Mesenchymal stem cell (in vitro differentiated cells and primary cell): Measurements from ENCODE around the gene ITGA11.

Experiments
- DNase-seq: peaks from one replicate; pipeline ENCODE4 v3.0.0-alpha.2; 2013
- H2AFZ ChIP-seq: one replicate; pipeline ENCODE4 v1.6.1; 2013; ENCODE audit warnings: low read depth, mild to moderate bottlenecking, control low read depth, inconsistent platforms, low read length, moderate library complexity
- H2AK5ac ChIP-seq: 2 replicates; pipeline ENCODE4 v1.6.1; 2013; ENCODE audit warnings: low read length, moderate library complexity, mild to moderate bottlenecking, inconsistent platforms; ENCODE audit not compliant: severe bottlenecking
- H2BK120ac ChIP-seq: one replicate; pipeline ENCODE4 v1.6.1; 2013; ENCODE audit warnings: low read depth, mild to moderate bottlenecking, inconsistent platforms, low read length, moderate library complexity
- H2BK12ac ChIP-seq, 2 experiments: one replicate each; pipeline ENCODE4 v1.6.1; 2013; ENCODE audit warnings: inconsistent platforms in 2 of 2, low read length in 2 of 2, mild to moderate bottlenecking in 2 of 2, moderate library complexity in 2 of 2, control low read depth in 1 of 2
- H2BK15ac ChIP-seq: one replicate; pipeline ENCODE4 v1.6.1; 2013; ENCODE audit warnings: mild to moderate bottlenecking, low read depth, inconsistent platforms; ENCODE audit not compliant: poor library complexity, severe bottlenecking
- H2BK5ac ChIP-seq: 2 replicates; pipeline ENCODE4 v1.6.1; 2013; ENCODE audit warnings: low read depth, mild to moderate bottlenecking, low read length, control low read depth, inconsistent platforms; ENCODE audit not compliant: poor library complexity, severe bottlenecking
- H3K14ac ChIP-seq, 2 experiments: one replicate each; pipeline ENCODE4 v1.6.1; 2013; ENCODE audit warnings: inconsistent platforms in 2 of 2, low read length in 2 of 2, control low read depth in 1 of 2, mild to moderate bottlenecking in 1 of 2, moderate library complexity in 1 of 2
- H3K18ac ChIP-seq, 2 experiments: one replicate each; pipeline ENCODE4 v1.6.1; 2013; ENCODE audit warnings: inconsistent platforms in 2 of 2, low read length in 2 of 2, control low read depth in 1 of 2, low read depth in 1 of 2, mild to moderate bottlenecking in 1 of 2
- H3K23ac ChIP-seq, 2 experiments: one replicate each; pipeline ENCODE4 v1.6.1; 2013; ENCODE audit warnings: inconsistent platforms in 2 of 2, low read length in 2 of 2, mild to moderate bottlenecking in 2 of 2, moderate library complexity in 2 of 2, control low read depth in 1 of 2
- H3K27ac ChIP-seq: 2 replicates; pipeline ENCODE4 v1.5.1; 2013; ENCODE audit warnings: mild to moderate bottlenecking, moderate library complexity, low read length, control low read depth, inconsistent platforms; ENCODE audit not compliant: poor library complexity, severe bottlenecking
- H3K27me3 ChIP-seq, 2 experiments: 2 replicates each; pipeline versions ENCODE4 v1.6.1 to v1.7.0; 2013; ENCODE audit warnings: low read length in 2 of 2, mild to moderate bottlenecking in 2 of 2, moderate library complexity in 2 of 2, control low read depth in 1 of 2, inconsistent platforms in 1 of 2; ENCODE audit not compliant: control insufficient read depth in 1 of 2, insufficient read depth in 1 of 2
- H3K36me3 ChIP-seq, 2 experiments: 2 replicates each; pipeline versions ENCODE4 v1.6.1 to v1.7.0; 2013; ENCODE audit warnings: low read length in 2 of 2, control low read depth in 1 of 2, inconsistent platforms in 1 of 2, low read depth in 1 of 2, mild to moderate bottlenecking in 1 of 2; ENCODE audit not compliant: insufficient read depth in 2 of 2, control insufficient read depth in 1 of 2
- H3K4ac ChIP-seq, 2 experiments: one replicate each; pipeline ENCODE4 v1.6.1; 2013; ENCODE audit warnings: inconsistent platforms in 2 of 2, low read length in 2 of 2, mild to moderate bottlenecking in 2 of 2, moderate library complexity in 2 of 2, control low read depth in 1 of 2, low read depth in 1 of 2
- H3K4me1 ChIP-seq: 2 replicates; pipeline ENCODE4 v1.6.1; 2013; ENCODE audit warnings: low read depth, low read length, control low read depth; ENCODE audit not compliant: control insufficient read depth, insufficient read depth
- H3K4me2 ChIP-seq: 2 replicates; pipeline ENCODE4 v1.6.1; 2013; ENCODE audit warnings: low read length, mild to moderate bottlenecking, inconsistent platforms; ENCODE audit not compliant: poor library complexity, severe bottlenecking
- H3K4me3 ChIP-seq, 2 experiments: 2 replicates each; pipeline versions ENCODE4 v1.5.1 to v1.7.0; 2013; ENCODE audit warnings: low read length in 2 of 2, mild to moderate bottlenecking in 2 of 2, control low read depth in 1 of 2, low read depth in 1 of 2; ENCODE audit not compliant: insufficient read depth in 1 of 2
- H3K79me1 ChIP-seq: replicated peaks from 2 replicates; pipeline ENCODE4 v1.6.1; 2013; ENCODE audit warnings: mild to moderate bottlenecking, control low read depth, low read length, inconsistent platforms; ENCODE audit not compliant: poor library complexity, severe bottlenecking
- H3K9ac ChIP-seq: 2 replicates; pipeline ENCODE4 v1.7.0; 2013; ENCODE audit warnings: mild to moderate bottlenecking, low read length, moderate library complexity
- H3K9me3 ChIP-seq: 2 replicates; pipeline ENCODE4 v1.7.0; 2013; ENCODE audit warnings: mild to moderate bottlenecking, low read length; ENCODE audit not compliant: control insufficient read depth
- H4K8ac ChIP-seq: one replicate; pipeline ENCODE4 v1.6.1; 2013; ENCODE audit warnings: inconsistent platforms, mild to moderate bottlenecking, low read length, moderate library complexity
- H4K91ac ChIP-seq: one replicate; pipeline ENCODE4 v1.6.1; 2013; ENCODE audit warnings: mild to moderate bottlenecking, low read length, inconsistent platforms
- WGBS: methylation state at CpG from one replicate; pipeline ENCODE4 v1.1.7; 2013; ENCODE audit warnings: mixed read lengths; 5-methylcytosine and 5-hydroxymethylcytosine counted together

Gene ITGA11

DNA sequence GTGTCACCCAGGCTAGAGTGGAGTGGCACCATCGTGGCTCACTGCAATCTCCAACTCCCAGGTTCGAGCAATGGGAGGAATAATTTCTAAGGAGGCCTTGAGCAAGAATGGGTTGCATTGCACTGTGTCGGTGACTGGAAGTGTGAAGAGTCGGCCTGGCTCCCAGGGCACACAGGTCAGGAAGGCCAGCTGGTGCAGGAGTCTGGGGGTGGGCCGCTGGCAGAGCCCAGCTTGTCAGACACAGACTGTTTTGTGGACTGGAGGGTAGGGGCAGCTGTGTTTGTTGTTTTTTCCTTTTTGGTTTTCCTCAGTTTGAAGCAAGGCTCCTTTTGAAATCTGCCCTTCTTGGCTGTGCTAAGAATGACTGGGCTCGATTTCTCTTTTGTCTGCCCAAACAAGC, 66.2 kb downstream of the ITGA11 start:
- H3K4me2 ChIP-seq = no peak overlapping the region
- peak overlapping the region; percentile 2 for H2AK5ac ChIP-seq
- H3K14ac ChIP-seq = peak overlapping the region in 1 of 2 experiments; percentile 68
- peak overlapping the region; percentile 40 to 70 for H3K18ac ChIP-seq
- peak overlapping the region; percentile 91 for H4K91ac ChIP-seq
- peak overlapping the region in 1 of 2 experiments; percentile 75 for H3K4ac ChIP-seq
- peaks cover 18% of the 10 kb centered on the region for H3K79me1 ChIP-seq
- no peak overlapping the region for H3K4me3 ChIP-seq
- H3K23ac ChIP-seq = no peak overlapping the region
- no peak for DNase-seq
- no peak overlapping the region for H2BK120ac ChIP-seq
- peak overlapping the region; percentile 71 for H4K8ac ChIP-seq
- peak overlapping the region; percentile 44 to 89 for H2BK12ac ChIP-seq
- H2BK15ac ChIP-seq = peak overlapping the region; percentile 44
- WGBS = 88% methylated on average over 6 of the region's 6 CpGs
- H2AFZ ChIP-seq = no peak overlapping the region
- H2BK5ac ChIP-seq = no peak overlapping the region
- peaks cover 28% of the 10 kb centered on the region for H3K4me1 ChIP-seq
- peaks cover 5 to 82% of the 10 kb centered on the region in 2 experiments for H3K36me3 ChIP-seq
- peak overlapping the region; percentile 7 for H3K27ac ChIP-seq
- H3K9me3 ChIP-seq = no peaks in the 10 kb centered on the region
- no peaks in the 10 kb centered on the region for H3K27me3 ChIP-seq
- H3K9ac ChIP-seq = no peak overlapping the region

DNA sequence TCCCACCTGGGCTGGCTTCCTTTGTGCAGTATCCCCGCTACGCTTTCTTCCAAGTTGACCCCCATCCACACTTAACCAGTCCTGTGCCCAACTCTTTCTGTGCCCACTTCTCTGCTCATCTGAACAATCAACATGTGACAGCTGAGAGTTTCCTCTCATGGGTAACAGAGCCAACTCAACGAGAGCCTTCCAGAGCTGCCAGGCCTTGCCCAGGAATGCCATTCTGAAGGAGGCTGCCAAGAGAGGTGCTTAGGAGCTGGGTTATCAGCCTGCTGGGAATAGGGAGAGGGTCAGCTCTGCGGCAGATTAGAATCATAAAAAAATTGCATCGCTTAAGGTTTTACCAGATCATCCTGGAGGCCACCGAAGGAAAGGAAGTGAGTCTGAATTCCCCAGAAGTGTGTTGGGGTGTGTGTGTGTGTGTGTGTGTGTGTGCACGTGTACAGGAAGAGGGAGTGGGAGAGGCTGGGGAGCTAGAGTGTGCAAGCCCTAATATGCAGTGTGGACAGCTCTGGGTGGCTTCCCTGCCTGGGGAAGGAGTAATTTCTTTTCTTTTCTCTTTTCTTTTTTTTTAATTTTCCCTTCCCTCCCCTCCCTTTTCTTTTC, 66.7 kb downstream of the ITGA11 start:
- no peak overlapping the region for H3K23ac ChIP-seq
- H3K14ac ChIP-seq = no peak overlapping the region
- peak overlapping the region; percentile 7 for H3K27ac ChIP-seq
- peaks cover 5 to 82% of the 10 kb centered on the region in 2 experiments for H3K36me3 ChIP-seq
- peak overlapping the region; percentile 96 for H2BK15ac ChIP-seq
- peak overlapping the region; percentile 96 for H4K91ac ChIP-seq
- H3K9me3 ChIP-seq = no peaks in the 10 kb centered on the region
- peaks cover 18% of the 10 kb centered on the region for H3K79me1 ChIP-seq
- peak overlapping the region; percentile 91 for H2BK120ac ChIP-seq
- H3K4me3 ChIP-seq = no peak overlapping the region
- H2BK12ac ChIP-seq = peak overlapping the region; percentile 91 to 98
- H3K4me1 ChIP-seq = peaks cover 34% of the 10 kb centered on the region
- H3K27me3 ChIP-seq = no peaks in the 10 kb centered on the region
- peak overlapping the region in 1 of 2 experiments; percentile 79 for H3K4ac ChIP-seq
- H3K4me2 ChIP-seq = no peak overlapping the region
- H2AFZ ChIP-seq = no peak overlapping the region
- peak overlapping the region; percentile 78 for H4K8ac ChIP-seq
- H3K18ac ChIP-seq = peak overlapping the region; percentile 90 to 91
- WGBS = 57% methylated on average over 7 of the region's 7 CpGs
- DNase-seq = no peak
- H2BK5ac ChIP-seq = no peak overlapping the region
- no peak overlapping the region for H2AK5ac ChIP-seq
- H3K9ac ChIP-seq = no peak overlapping the region

DNA sequence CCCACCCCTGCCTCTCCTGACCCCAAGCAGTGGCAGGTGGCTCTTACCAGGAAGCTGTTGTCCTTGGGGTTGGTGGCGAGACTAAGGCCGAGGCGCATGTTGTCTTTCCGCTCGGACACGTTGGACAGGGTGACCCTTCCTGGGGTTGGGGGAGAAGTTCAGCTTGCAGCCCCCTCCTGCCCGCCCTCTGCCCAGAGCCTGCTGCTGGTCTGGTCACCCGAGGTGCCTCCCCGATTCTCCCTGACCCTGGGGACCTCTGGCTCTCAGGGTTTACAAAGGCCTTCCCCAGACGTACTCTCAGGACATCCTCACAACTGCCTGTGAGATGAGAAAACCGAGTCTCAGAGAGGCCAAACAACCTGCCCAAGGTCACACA, 67.3 kb downstream of the ITGA11 start:
- Histone ChIP-seq H4K8ac (peak overlapping the region; percentile 78), H3K9ac (no peak overlapping the region), H3K4me1 (peaks cover 35% of the 10 kb centered on the region), H3K4me2 (no peak overlapping the region), H2BK5ac (no peak overlapping the region), H3K18ac (peak overlapping the region; percentile 90 to 91), H3K27me3 (no peaks in the 10 kb centered on the region), H2AK5ac (no peak overlapping the region), H3K79me1 (peaks cover 20% of the 10 kb centered on the region), H2AFZ (no peak overlapping the region), H3K23ac (no peak overlapping the region), H3K4ac (peak overlapping the region; percentile 0 to 83), H4K91ac (peak overlapping the region; percentile 96), H3K4me3 (no peak overlapping the region), H3K36me3 (peaks cover 5 to 80% of the 10 kb centered on the region in 2 experiments), H3K9me3 (no peaks in the 10 kb centered on the region), H2BK120ac (peak overlapping the region; percentile 91), H3K14ac (no peak overlapping the region), H2BK15ac (peak overlapping the region; percentile 96), H2BK12ac (peak overlapping the region; percentile 91 to 98), H3K27ac (no peak overlapping the region)
- no peak for DNase-seq
- WGBS = 82% methylated on average over 11 of the region's 11 CpGs

DNA sequence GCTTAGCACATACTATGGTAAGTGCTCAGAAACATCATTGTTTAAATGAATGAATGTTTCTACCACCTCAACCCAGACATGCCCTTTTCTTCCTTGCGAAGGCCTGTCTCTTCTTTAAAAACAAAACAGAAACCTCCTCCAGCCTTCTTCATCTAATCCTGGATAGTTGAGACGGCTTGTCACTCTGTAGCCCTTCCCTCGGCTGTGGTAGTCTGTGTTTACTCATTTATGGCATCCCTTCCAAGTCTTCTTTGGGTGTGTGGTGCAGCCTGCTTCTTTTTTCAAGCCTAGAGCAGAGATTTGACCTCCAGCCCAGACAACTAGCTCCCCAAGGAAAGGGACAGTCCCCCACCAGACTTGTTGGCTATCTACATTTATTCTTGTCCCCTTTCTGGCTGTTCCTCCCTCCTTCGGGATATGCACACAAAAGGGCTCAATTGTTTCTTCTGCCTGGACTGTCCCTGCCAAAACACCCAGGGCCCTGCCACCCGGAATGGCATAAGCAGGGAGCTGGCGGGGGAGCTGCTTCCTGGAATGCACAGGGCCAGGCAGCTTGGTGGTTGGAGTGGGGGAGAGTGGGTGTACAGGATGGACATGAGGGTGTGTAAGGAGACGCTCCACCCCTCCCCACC, 67.8 kb downstream of the ITGA11 start:
- Histone ChIP-seq H3K4ac (peak overlapping the region; percentile 84 to 93), H4K8ac (peak overlapping the region; percentile 78), H3K4me2 (no peak overlapping the region), H2AK5ac (no peak overlapping the region), H3K14ac (peak overlapping the region in 1 of 2 experiments; percentile 95), H3K9ac (no peak overlapping the region), H3K27ac (peak overlapping the region; percentile 28), H2BK15ac (no peak overlapping the region), H3K18ac (peak overlapping the region; percentile 60 to 100), H2BK5ac (no peak overlapping the region), H2BK12ac (peak overlapping the region in 1 of 2 experiments; percentile 99), H4K91ac (peak overlapping the region; percentile 52), H3K9me3 (no peaks in the 10 kb centered on the region), H3K36me3 (peaks cover 5 to 75% of the 10 kb centered on the region in 2 experiments), H3K27me3 (no peaks in the 10 kb centered on the region), H2BK120ac (peak overlapping the region; percentile 91), H3K4me3 (peak overlapping the region in 1 of 2 experiments; percentile 49), H3K79me1 (peaks cover 20% of the 10 kb centered on the region), H2AFZ (no peak overlapping the region), H3K4me1 (peaks cover 35% of the 10 kb centered on the region), H3K23ac (no peak overlapping the region)
- DNase-seq = peak; percentile 90
- 48% methylated on average over 6 of the region's 7 CpGs for WGBS
